Body of pancreas (tissue), 4 donors: ENCODE measurements around the gene KRTAP29-1. TPM values are rescaled to one million over a fixed set of nuclear protein-coding genes. Genes with fewer than 3 reads are reported as not detected.

Source experiments
- ATAC-seq: fragments of 150-250 bp; one replicate; pipeline ENCODE4 v1.9.1; 2016
- DNase-seq, 4 donors: peaks; one replicate each; pipeline ENCODE4 v3.0.0-alpha.2; 2019
- H3K27ac ChIP-seq, 4 donors: fragments of 200-600 bp; sonication (generic); 1 replicate in 3 of 4; 2 replicates in 1 of 4; pipeline versions ENCODE4 v1.5.1 to v1.6.1; 2016 to 2019; ENCODE audit warnings: mild to moderate bottlenecking in 1 of 4, mixed read lengths in 1 of 4, moderate library complexity in 1 of 4
- H3K27me3 ChIP-seq, 2 donors: fragments of 200-600 bp; sonication (generic); one replicate each; pipeline ENCODE4 v1.6.0; 2016; ENCODE audit warnings: mild to moderate bottlenecking in 1 of 2
- H3K36me3 ChIP-seq, 2 donors: fragments of 200-600 bp; sonication (generic); replicated peaks in 1 of 2; 2 replicates each; pipeline ENCODE4 v1.5.1; 2016; ENCODE audit warnings: low read depth in 2 of 2; ENCODE audit not compliant: insufficient read depth in 1 of 2
- H3K4me1 ChIP-seq: fragments of 200-600 bp; sonication (generic); one replicate; pipeline ENCODE4 v1.6.0; 2016
- H3K4me3 ChIP-seq, 2 donors: fragments of 200-600 bp; sonication (generic); 1 replicate in 1 of 2; 2 replicates in 1 of 2; pipeline ENCODE4 v1.5.1; 2016 to 2019
- H3K9me3 ChIP-seq, 3 donors: fragments of 200-600 bp; sonication (generic); 1 replicate in 2 of 3; 2 replicates in 1 of 3; pipeline ENCODE4 v1.5.1; 2016
- POLR2A ChIP-seq, 3 donors: fragments of 450-650 bp; IDR thresholded peaks; one replicate each; pipeline ENCODE4 v1.6.1; 2016; ENCODE audit warnings: antibody characterized with exemption in 3 of 3, mild to moderate bottlenecking in 2 of 3
- WGBS, 2 donors: methylation state at CpG; one replicate each; pipeline ENCODE4 v1.1.5; 2017; 5-methylcytosine and 5-hydroxymethylcytosine counted together
- intact Hi-C: fragments of 100-400 bp; cut with DNase I; formaldehyde crosslinking; loops from one replicate; pipeline ENCODE4 v1.15.1; 2023
- total RNA-seq, 2 donors: library from RNA; depleted of rRNA; stranded (reverse); fragments of >200 nt; gene quantifications; one replicate each; pipeline ENCODE4 v1.1.0, GENCODE V29; 2016
- TF ChIP-seq, protein P1 (sequence below), 7 experiments: fragments of 450-650 bp in 4 of 7; fragments of 200-600 bp in 3 of 7; sonication (generic) in 3 of 7; IDR thresholded peaks; one replicate each; pipeline ENCODE4 v1.5.1; 2016 to 2019; ENCODE audit warnings: antibody characterized with exemption in 7 of 7

Gene KRTAP29-1
- total RNA-seq, 2 donors from 2014 or later, result not detected

DNA sequence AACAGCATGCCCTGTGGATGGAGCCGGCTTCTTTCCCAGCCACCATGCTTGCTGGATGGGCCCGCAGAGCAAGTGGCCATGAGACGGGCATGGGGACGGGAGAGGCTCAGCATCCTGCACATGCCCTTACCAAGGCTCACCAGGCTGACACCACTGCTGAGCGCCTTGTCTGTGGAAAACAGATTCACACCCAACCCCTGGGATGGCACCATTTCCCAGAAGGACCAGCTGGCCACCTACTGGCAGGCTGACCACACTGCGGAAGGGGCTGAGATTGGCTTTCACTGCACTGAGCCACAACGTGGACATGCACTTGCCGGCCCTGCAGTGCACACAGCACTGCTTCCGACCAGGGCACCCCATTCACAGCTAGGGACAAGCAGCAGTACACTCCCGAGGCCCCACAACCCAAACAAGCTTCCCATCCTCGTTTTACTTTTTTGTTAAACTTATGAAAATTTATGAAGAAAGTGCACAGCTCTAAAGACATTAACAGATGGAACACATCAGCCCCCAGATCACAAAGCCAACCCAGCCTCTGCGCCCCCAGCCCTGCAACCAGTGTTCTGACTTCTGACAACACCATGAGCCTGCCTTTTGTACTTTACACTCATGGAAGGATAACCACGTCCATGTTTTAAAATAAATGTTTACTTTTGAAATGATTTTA is 26.8 kb upstream of the KRTAP29-1 start:
- Histone ChIP-seq H3K27ac (no peak overlapping the region), H3K9me3 (no peaks in the 10 kb centered on the region), H3K27me3 (no peaks in the 10 kb centered on the region), H3K4me3 (no peak overlapping the region), H3K36me3 (no peaks in the 10 kb centered on the region), H3K4me1 (no peaks in the 10 kb centered on the region)
- ATAC-seq, result no peak
- DNase-seq, result peak; percentile 23 to 41 (median 29)
- TF ChIP-seq, protein P1, sequence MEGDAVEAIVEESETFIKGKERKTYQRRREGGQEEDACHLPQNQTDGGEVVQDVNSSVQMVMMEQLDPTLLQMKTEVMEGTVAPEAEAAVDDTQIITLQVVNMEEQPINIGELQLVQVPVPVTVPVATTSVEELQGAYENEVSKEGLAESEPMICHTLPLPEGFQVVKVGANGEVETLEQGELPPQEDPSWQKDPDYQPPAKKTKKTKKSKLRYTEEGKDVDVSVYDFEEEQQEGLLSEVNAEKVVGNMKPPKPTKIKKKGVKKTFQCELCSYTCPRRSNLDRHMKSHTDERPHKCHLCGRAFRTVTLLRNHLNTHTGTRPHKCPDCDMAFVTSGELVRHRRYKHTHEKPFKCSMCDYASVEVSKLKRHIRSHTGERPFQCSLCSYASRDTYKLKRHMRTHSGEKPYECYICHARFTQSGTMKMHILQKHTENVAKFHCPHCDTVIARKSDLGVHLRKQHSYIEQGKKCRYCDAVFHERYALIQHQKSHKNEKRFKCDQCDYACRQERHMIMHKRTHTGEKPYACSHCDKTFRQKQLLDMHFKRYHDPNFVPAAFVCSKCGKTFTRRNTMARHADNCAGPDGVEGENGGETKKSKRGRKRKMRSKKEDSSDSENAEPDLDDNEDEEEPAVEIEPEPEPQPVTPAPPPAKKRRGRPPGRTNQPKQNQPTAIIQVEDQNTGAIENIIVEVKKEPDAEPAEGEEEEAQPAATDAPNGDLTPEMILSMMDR (IDR thresholded peaks at IDR 0.05), result peak in 6 of 7 experiments; percentile 34 to 48 (median 44)
- TF ChIP-seq POLR2A (IDR thresholded peaks at IDR 0.05), result no peak
- WGBS, 2 donors, result 28 to 44% methylated on average over 8 to 13 of the region's 13 CpGs
- intact Hi-C loops, result no loop called here

DNA sequence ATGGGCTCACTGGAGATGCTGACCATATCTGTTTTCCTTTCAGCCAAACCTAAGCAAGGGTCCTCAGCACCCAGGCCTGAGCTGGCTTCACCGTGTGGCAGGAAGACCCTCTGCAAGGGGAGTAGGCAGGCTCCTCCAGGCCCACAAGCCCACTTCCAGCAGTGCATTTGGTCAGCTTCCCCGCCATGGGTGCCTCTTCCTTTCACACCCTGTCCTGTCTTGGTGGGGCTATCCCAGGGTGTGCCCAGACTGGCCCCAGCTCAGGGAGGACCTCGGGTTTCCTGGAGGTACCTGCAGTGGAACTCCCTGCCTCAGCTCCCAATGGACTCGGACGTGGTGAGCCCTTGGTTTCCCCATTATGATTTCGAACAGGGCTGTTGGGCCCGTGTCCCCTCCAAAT is 25.6 kb upstream of the KRTAP29-1 start:
- H3K27me3 ChIP-seq, result no peaks in the 10 kb centered on the region
- ATAC-seq, result no peak
- H3K36me3 ChIP-seq, result no peaks in the 10 kb centered on the region
- H3K4me1 ChIP-seq, result no peaks in the 10 kb centered on the region
- no peak for DNase-seq
- 55 to 68% methylated on average over 5 to 7 of the region's 7 CpGs for WGBS, 2 donors
- intact Hi-C loops, result no loop called here
- TF ChIP-seq, protein P1 (IDR thresholded peaks at IDR 0.05), result no peak
- TF ChIP-seq POLR2A (IDR thresholded peaks at IDR 0.05), result no peak
- no peak overlapping the region for H3K27ac ChIP-seq
- H3K9me3 ChIP-seq, result no peaks in the 10 kb centered on the region
- no peak overlapping the region for H3K4me3 ChIP-seq

DNA sequence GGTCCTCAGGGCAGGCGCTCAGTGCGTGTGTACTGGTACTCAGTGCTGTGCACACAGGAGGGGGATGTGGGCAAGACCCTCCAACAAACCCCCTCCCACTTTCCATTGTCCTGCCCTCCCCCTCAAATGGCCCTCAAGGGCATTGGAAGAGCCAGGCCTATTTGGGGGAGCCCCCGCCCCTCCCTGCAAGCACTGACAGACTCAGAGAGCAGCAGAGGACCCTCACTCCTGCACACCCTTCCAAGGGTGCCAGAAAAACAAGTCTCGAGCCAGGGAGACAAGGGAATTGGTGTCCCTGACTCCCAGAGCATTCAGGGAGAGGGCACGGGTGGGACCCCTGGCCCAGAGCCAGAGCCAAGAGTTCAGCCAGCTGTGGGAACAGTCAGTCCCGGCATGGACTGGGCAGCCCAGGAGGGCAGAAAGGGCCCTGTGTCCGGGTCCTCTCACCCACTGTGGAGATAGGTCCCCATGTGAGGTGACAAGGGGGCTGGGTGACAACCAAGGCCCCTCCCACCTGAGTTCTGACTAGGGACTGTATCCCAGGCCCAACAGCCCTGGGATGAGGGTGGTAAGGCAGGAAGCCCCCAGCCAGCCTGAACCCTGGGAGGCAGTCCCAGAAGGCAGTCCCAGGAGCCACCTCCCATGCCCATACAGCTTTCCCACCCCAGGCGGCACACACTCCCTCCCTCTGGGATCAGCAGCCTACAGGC is 24.9 kb upstream of the KRTAP29-1 start:
- Histone ChIP-seq H3K4me1 (no peaks in the 10 kb centered on the region), H3K27me3 (no peaks in the 10 kb centered on the region), H3K9me3 (no peaks in the 10 kb centered on the region), H3K4me3 (no peak overlapping the region), H3K27ac (no peak overlapping the region), H3K36me3 (no peaks in the 10 kb centered on the region)
- ATAC-seq (no peak), DNase-seq (no peak)
- TF ChIP-seq POLR2A (IDR thresholded peaks at IDR 0.05), result no peak
- TF ChIP-seq, protein P1 (IDR thresholded peaks at IDR 0.05), result no peak
- intact Hi-C loops, result no loop called here
- 68 to 84% methylated on average over 3 to 8 of the region's 8 CpGs for WGBS, 2 donors

DNA sequence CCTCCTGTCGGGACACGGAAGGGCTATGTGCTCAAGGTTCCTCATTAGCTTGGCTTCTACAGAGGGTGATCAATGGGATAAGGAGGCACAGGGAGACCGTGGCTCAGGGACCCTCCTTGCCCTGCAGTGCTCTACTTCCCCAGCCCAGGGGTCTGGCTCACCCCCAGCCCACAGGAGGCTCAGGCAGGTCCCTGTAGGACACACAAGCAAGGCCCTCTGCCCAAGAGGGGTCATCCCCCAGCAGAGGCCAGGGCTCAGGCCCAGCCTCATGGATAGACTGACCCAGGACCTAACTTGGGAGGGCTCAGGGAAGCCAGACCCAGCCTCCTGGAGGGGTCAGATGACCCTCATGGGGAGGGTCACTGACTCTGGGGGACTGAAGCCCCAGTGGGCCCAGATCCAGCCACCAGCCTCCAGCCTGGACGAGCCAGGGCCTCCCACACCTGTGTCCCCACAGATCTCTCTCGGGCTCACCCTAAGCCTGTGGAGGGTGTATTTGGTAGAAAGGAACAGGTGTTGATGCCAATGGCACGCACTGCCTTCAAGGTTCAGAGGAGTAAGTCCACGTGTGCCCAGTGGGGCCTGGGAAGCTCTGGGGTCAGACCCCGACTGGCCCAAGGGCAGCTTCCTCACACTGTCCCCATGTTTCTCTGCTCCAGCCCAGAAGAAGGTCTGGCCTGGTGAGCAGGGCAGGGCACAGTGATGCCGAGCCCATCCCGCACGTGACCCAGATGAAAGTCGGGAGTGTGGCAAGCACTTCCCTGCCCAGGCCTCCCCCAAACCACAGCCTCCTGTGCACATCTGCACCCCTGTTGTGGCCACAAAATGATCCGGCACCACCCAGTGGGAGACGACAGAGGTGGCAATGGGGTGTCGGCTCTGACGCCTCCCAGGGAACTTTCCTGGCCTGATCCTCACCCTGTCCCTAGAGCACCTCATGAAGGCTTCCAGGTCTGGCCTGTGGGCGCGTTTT is 23.8 kb upstream of the KRTAP29-1 start:
- H3K27ac ChIP-seq, result no peak overlapping the region
- DNase-seq, result no peak
- TF ChIP-seq POLR2A (IDR thresholded peaks at IDR 0.05), result no peak
- TF ChIP-seq, protein P1 (IDR thresholded peaks at IDR 0.05), result no peak
- no peaks in the 10 kb centered on the region for H3K9me3 ChIP-seq
- H3K4me1 ChIP-seq, result no peaks in the 10 kb centered on the region
- WGBS, 2 donors, result 72 to 79% methylated on average over 11 to 18 of the region's 18 CpGs
- intact Hi-C loops, result no loop called here
- H3K36me3 ChIP-seq, result no peaks in the 10 kb centered on the region
- H3K4me3 ChIP-seq, result no peak overlapping the region
- H3K27me3 ChIP-seq, result no peaks in the 10 kb centered on the region
- ATAC-seq, result no peak
